IMR-90 (cell line): ENCODE results near the gene PARP12. TPM values are rescaled to one million over a fixed set of nuclear protein-coding genes. Genes with fewer than 3 reads are reported as not detected.

Experiments used
- ATAC-seq: fragments of 200-7000 bp; cut with Tn5 transposase; 2 replicates; pipeline ENCODE4 v1.9.1; 2020; ENCODE audit warnings: low read depth, mild to moderate bottlenecking, moderate library complexity
- BruUV-seq: library from RNA; stranded (reverse); fragments of 400-500 nt; replicated peaks from 2 replicates; lab custom pipeline; 2021; lab: Mats Ljungman, UMichigan
- CTCF ChIA-PET: fragments of 300-600 bp; formaldehyde crosslinking; extraction: SDS; loops from one replicate; lab custom pipeline; 2021; ENCODE audit warnings: antibody characterized with exemption; lab: Yijun Ruan, JAX
- POLR2A ChIA-PET: fragments of 300-600 bp; sonication (Branson Sonifier 250); formaldehyde crosslinking; loops from one replicate; lab custom pipeline; 2022; ENCODE audit warnings: antibody characterized with exemption; ENCODE audit not compliant: unreplicated experiment; lab: Charles Lee
- DNase-seq: peaks from one replicate; pipeline ENCODE4 v3.0.0; 2013
- H2AFZ ChIP-seq: replicated peaks from 2 replicates; pipeline ENCODE3; 2013; ENCODE audit warnings: low read length, mild to moderate bottlenecking; ENCODE audit not compliant: poor library complexity
- H2AK5ac ChIP-seq: 2 replicates; pipeline ENCODE4 v1.6.1; 2013; ENCODE audit warnings: low read depth, low read length, inconsistent platforms
- H2AK9ac ChIP-seq: replicated peaks from 2 replicates; pipeline ENCODE3; 2013; ENCODE audit warnings: mild to moderate bottlenecking, low read depth, low read length, moderate library complexity; ENCODE audit not compliant: poor library complexity
- H2BK120ac ChIP-seq: 2 replicates; pipeline ENCODE4 v1.6.1; 2013; ENCODE audit warnings: low read depth, low read length, inconsistent platforms
- H2BK15ac ChIP-seq: 3 replicates; pipeline ENCODE4 v1.6.1; 2013; ENCODE audit warnings: low read depth, low read length, inconsistent platforms
- H2BK20ac ChIP-seq: 2 replicates; pipeline ENCODE4 v1.6.1; 2013; ENCODE audit warnings: low read depth, mild to moderate bottlenecking, inconsistent platforms, low read length, moderate library complexity
- H2BK5ac ChIP-seq: 2 replicates; pipeline ENCODE4 v1.6.1; 2013; ENCODE audit warnings: mild to moderate bottlenecking, low read depth, low read length, inconsistent platforms; ENCODE audit not compliant: poor library complexity, severe bottlenecking
- H3K14ac ChIP-seq: replicated peaks from 2 replicates; pipeline ENCODE4 v1.6.1; 2013; ENCODE audit warnings: low read depth, low read length, inconsistent platforms
- H3K18ac ChIP-seq: 2 replicates; pipeline ENCODE4 v1.6.1; 2013; ENCODE audit warnings: low read depth, low read length, control low read depth
- H3K23ac ChIP-seq: 2 replicates; pipeline ENCODE4 v1.6.1; 2013; ENCODE audit warnings: low read depth, low read length, inconsistent platforms
- H3K27ac ChIP-seq: 2 replicates; pipeline ENCODE4 v1.5.1; 2013; ENCODE audit warnings: mild to moderate bottlenecking, control low read depth, low read length; ENCODE audit not compliant: insufficient read depth
- H3K27me3 ChIP-seq: 2 replicates; pipeline ENCODE4 v1.6.1; 2013; ENCODE audit warnings: low read length; ENCODE audit not compliant: control insufficient read depth, insufficient read depth
- H3K36me3 ChIP-seq: 2 replicates; pipeline ENCODE4 v1.6.1; 2013; ENCODE audit warnings: low read length, mixed read lengths; ENCODE audit not compliant: control insufficient read depth, insufficient read depth
- H3K4ac ChIP-seq: 2 replicates; pipeline ENCODE4 v1.6.1; 2013; ENCODE audit warnings: low read depth, low read length, inconsistent platforms
- H3K4me1 ChIP-seq: 2 replicates; pipeline ENCODE4 v1.6.1; 2013; ENCODE audit warnings: low read length, mixed read lengths; ENCODE audit not compliant: control insufficient read depth, insufficient read depth
- H3K4me2 ChIP-seq: 2 replicates; pipeline ENCODE4 v1.6.1; 2013; ENCODE audit warnings: low read depth, mild to moderate bottlenecking, control low read depth, low read length, moderate library complexity
- H3K4me3 ChIP-seq: 2 replicates; pipeline ENCODE4 v1.5.1; 2013; ENCODE audit warnings: low read depth, mild to moderate bottlenecking, control low read depth, low read length, moderate library complexity; ENCODE audit not compliant: insufficient read depth
- H3K56ac ChIP-seq: 2 replicates; pipeline ENCODE4 v1.6.1; 2013; ENCODE audit warnings: low read length, inconsistent platforms; ENCODE audit not compliant: insufficient read depth; ENCODE audit errors: extremely low read depth
- H3K79me1 ChIP-seq, 2 experiments: 2 replicates each; pipeline ENCODE4 v1.6.1; 2013; ENCODE audit warnings: low read length in 2 of 2, inconsistent platforms in 1 of 2, low read depth in 1 of 2
- H3K9ac ChIP-seq: 2 replicates; pipeline ENCODE4 v1.6.1; 2013; ENCODE audit warnings: low read depth, low read length, control low read depth
- H3K9me1 ChIP-seq: 2 replicates; pipeline ENCODE4 v1.6.1; 2013; ENCODE audit warnings: low read length, inconsistent platforms; ENCODE audit not compliant: insufficient read depth
- H3K9me3 ChIP-seq: 2 replicates; pipeline ENCODE4 v1.6.1; 2013; ENCODE audit warnings: low read length; ENCODE audit not compliant: control insufficient read depth, insufficient read depth
- H4K20me1 ChIP-seq: 2 replicates; pipeline ENCODE4 v1.6.1; 2013; ENCODE audit warnings: low read length, inconsistent platforms; ENCODE audit not compliant: insufficient read depth
- H4K5ac ChIP-seq: 2 replicates; pipeline ENCODE4 v1.6.1; 2013; ENCODE audit warnings: mild to moderate bottlenecking, low read depth, low read length, control low read depth
- H4K8ac ChIP-seq, 2 experiments: 2 replicates each; pipeline ENCODE4 v1.6.1; 2013; ENCODE audit warnings: low read depth in 2 of 2, low read length in 2 of 2, control low read depth in 1 of 2, inconsistent platforms in 1 of 2
- H4K91ac ChIP-seq: 2 replicates; pipeline ENCODE4 v1.6.1; 2013; ENCODE audit warnings: low read depth, low read length, inconsistent platforms; ENCODE audit not compliant: insufficient read depth
- BHLHE40 ChIP-seq: fragments of 150-350 bp; IDR thresholded peaks from 2 replicates; pipeline ENCODE4 v1.6.1; 2016; ENCODE audit warnings: mild to moderate bottlenecking, low read depth, low read length
- CEBPB ChIP-seq: IDR thresholded peaks from 2 replicates; pipeline ENCODE4 v1.6.1; 2012; ENCODE audit warnings: low read depth, low read length, improper control_type of control experiment
- CHD1 ChIP-seq: IDR thresholded peaks from 2 replicates; pipeline ENCODE4 v1.6.1; 2012; ENCODE audit warnings: low read depth, low read length, improper control_type of control experiment
- CTCF ChIP-seq: conservative IDR thresholded peaks from 2 replicates; pipeline ENCODE4 v1.5.1; 2012; ENCODE audit warnings: mild to moderate bottlenecking, low read depth, low read length, improper control_type of control experiment
- ELK1 ChIP-seq: fragments of 150-350 bp; IDR thresholded peaks from 2 replicates; pipeline ENCODE4 v1.6.1; 2016; ENCODE audit warnings: low read depth, mild to moderate bottlenecking, low read length, moderate library complexity, borderline replicate concordance
- FOS ChIP-seq: fragments of 150-350 bp; IDR thresholded peaks from 2 replicates; pipeline ENCODE4 v1.6.1; 2016; ENCODE audit warnings: low read depth, low read length
- MAFK ChIP-seq: IDR thresholded peaks from 2 replicates; pipeline ENCODE4 v1.6.1; 2012; ENCODE audit warnings: low read depth, low read length, improper control_type of control experiment
- MAZ ChIP-seq: IDR thresholded peaks from 2 replicates; pipeline ENCODE4 v1.6.1; 2012; ENCODE audit warnings: low read depth, mild to moderate bottlenecking, low read length, improper control_type of control experiment, moderate library complexity, borderline replicate concordance
- MXI1 ChIP-seq: IDR thresholded peaks from 2 replicates; pipeline ENCODE4 v1.6.1; 2012; ENCODE audit warnings: low read depth, mild to moderate bottlenecking, low read length, moderate library complexity, borderline replicate concordance
- NFE2L2 ChIP-seq: fragments of 150-350 bp; IDR thresholded peaks from 2 replicates; pipeline ENCODE4 v1.6.1; 2016; ENCODE audit warnings: low read depth, mild to moderate bottlenecking, low read length
- POLR2A ChIP-seq: IDR thresholded peaks from 2 replicates; pipeline ENCODE4 v1.6.1; 2012; ENCODE audit warnings: mild to moderate bottlenecking, low read depth, low read length
- RAD21 ChIP-seq: IDR thresholded peaks from 2 replicates; pipeline ENCODE4 v1.6.1; 2012; ENCODE audit warnings: low read length, improper control_type of control experiment
- RCOR1 ChIP-seq: IDR thresholded peaks from 2 replicates; pipeline ENCODE4 v1.6.1; 2012; ENCODE audit warnings: mild to moderate bottlenecking, low read length, improper control_type of control experiment; ENCODE audit not compliant: insufficient replicate concordance
- RFX5 ChIP-seq: IDR thresholded peaks from 2 replicates; pipeline ENCODE4 v1.8.0; 2012; ENCODE audit warnings: low read depth, mild to moderate bottlenecking, low read length, moderate library complexity
- SMC3 ChIP-seq: fragments of 150-350 bp; IDR thresholded peaks from 2 replicates; pipeline ENCODE4 v1.6.1; 2016; ENCODE audit warnings: low read depth, mild to moderate bottlenecking, antibody characterized with exemption, low read length, moderate library complexity
- USF2 ChIP-seq: fragments of 150-350 bp; IDR thresholded peaks from 2 replicates; pipeline ENCODE4 v1.6.1; 2017; ENCODE audit warnings: mild to moderate bottlenecking, antibody characterized with exemption, low read length, low read depth
- WGBS, 2 experiments: methylation state at CpG; one replicate each; pipeline versions ENCODE4 v1.1.5 to v1.1.7; 2013; ENCODE audit warnings: missing lambda C conversion rate in 2 of 2; ENCODE audit not compliant: insufficient read length in 1 of 2; ENCODE audit errors: extremely low coverage in 2 of 2; 5-methylcytosine and 5-hydroxymethylcytosine counted together
- dilution Hi-C: fragments of 300-500 bp; cut with HindIII; formaldehyde crosslinking; loops from one replicate; pipeline ENCODE4 v1.14.3; 2018; ENCODE audit warnings: low sequenced_read_pairs; ENCODE audit not compliant: unreplicated experiment
- in situ Hi-C: fragments of 300-500 bp; cut with MboI; formaldehyde crosslinking; loops from 3 replicates; pipeline ENCODE4 v1.14.3; 2019; ENCODE audit warnings: low sequenced_read_pairs, inconsistent platforms, mixed read lengths
- intact Hi-C: fragments of 100-400 bp; cut with micrococcal nuclease; formaldehyde crosslinking; loops from 2 replicates; pipeline ENCODE4 v1.10.0; 2022
- polyA plus RNA-seq, 3 experiments: library from polyadenylated mRNA; depleted of rRNA; stranded (reverse); fragments of >200 nt; gene quantifications; 2 replicates each; pipeline ENCODE4 v1.2.3, GENCODE V29; 2012; ENCODE audit warnings: low replicate concordance in 1 of 3
- total RNA-seq: library from RNA; depleted of rRNA; stranded (reverse); fragments of >200 nt; gene quantifications from 2 replicates; pipeline ENCODE4 v1.2.3, GENCODE V29; 2012

Gene PARP12
- total and polyA plus RNA-seq, 2 of the 4 experiments (the other 2 are of a cell fraction): 7.2 to 11.3 TPM

- no peak for TF ChIP-seq MXI1
- TF ChIP-seq SMC3: no peak
- no peak for TF ChIP-seq USF2
- no peak for TF ChIP-seq NFE2L2
- TF ChIP-seq ELK1: no peak
- no peak for TF ChIP-seq RFX5
- no peak for TF ChIP-seq CTCF
- TF ChIP-seq CHD1: no peak
- no peak for TF ChIP-seq CEBPB
- TF ChIP-seq MAFK: no peak
- no peak for TF ChIP-seq RCOR1
- TF ChIP-seq BHLHE40: no peak
- no peak for TF ChIP-seq POLR2A
- no peak for TF ChIP-seq RAD21
- TF ChIP-seq FOS: no peak
- TF ChIP-seq MAZ: no peak
- H3K9ac ChIP-seq: peak overlapping the region; percentile 47; the same call in 1 of the 2 replicates
- peak overlapping the region; percentile 46; the same call in 1 of the 2 replicates for H4K91ac ChIP-seq
- POLR2A ChIA-PET: no interaction called here
- peaks cover 24 to 52% of the 10 kb centered on the region in 2 experiments; a peak in 3 of 4 replicates for H3K79me1 ChIP-seq
- H3K9me3 ChIP-seq: peaks cover 2% of the 10 kb centered on the region; the same call in 1 of the 2 replicates
- H3K4me2 ChIP-seq: peak overlapping the region; percentile 81
- peaks cover 27% of the 10 kb centered on the region for H3K9me1 ChIP-seq
- H3K36me3 ChIP-seq: no peaks in the 10 kb centered on the region
- WGBS, 2 experiments: 43% methylated on average over 4 of the region's 32 CpGs; no CpG with 5 or more reads in 1 of the 2 experiments
- H3K23ac ChIP-seq: 0 out of 2 replicates have a peak overlapping the region, but pooled peaks have one; percentile 24
- H3K4me1 ChIP-seq: peaks cover 21% of the 10 kb centered on the region
- no TSS peak for BruUV-seq
- H2AK5ac ChIP-seq: peak overlapping the region; percentile 49; the same call in 1 of the 2 replicates
- no peak overlapping the region for H2BK5ac ChIP-seq
- peak overlapping the region; percentile 96 for H2AFZ ChIP-seq
- peak overlapping the region; percentile 67 for H3K4me3 ChIP-seq
- peak overlapping the region; percentile 76; the same call in 1 of the 2 replicates for H3K14ac ChIP-seq
- peak overlapping the region; percentile 22 for H4K5ac ChIP-seq
- in situ Hi-C loops: no loop called here
- H4K8ac ChIP-seq: peak overlapping the region; percentile 76 to 98; a peak in 2 of 4 replicates
- no peaks in the 10 kb centered on the region for H3K27me3 ChIP-seq
- no peak overlapping the region; the same call in 1 of the 2 replicates for H2BK120ac ChIP-seq
- peaks cover 8% of the 10 kb centered on the region; the same call in 1 of the 2 replicates for H4K20me1 ChIP-seq
- dilution Hi-C loops: no loop called here
- ATAC-seq (no peak), DNase-seq (no peak)
- no peak overlapping the region; the same call in 1 of the 2 replicates for H3K27ac ChIP-seq
- intact Hi-C loops: no loop called here
- H2BK15ac ChIP-seq: no peak overlapping the region
- H3K56ac ChIP-seq: no peak overlapping the region; the same call in 1 of the 2 replicates
- peak overlapping the region; percentile 90 for H2AK9ac ChIP-seq
- H3K18ac ChIP-seq: no peak overlapping the region
- H3K4ac ChIP-seq: peak overlapping the region; percentile 54
- no peak overlapping the region for H2BK20ac ChIP-seq
- CTCF ChIA-PET: no interaction called here
Observed at GRCh38 chr7:140062118-140062527, 628 bp downstream of the PARP12 start.
